GM12874 (cell line): Measurements from ENCODE around the gene FMN1.

Experiments
- TF ChIP-seq, protein P1 (sequence below): IDR thresholded peaks from 2 replicates; pipeline ENCODE4 v1.5.1; 2011; ENCODE audit warnings: low read depth, mild to moderate bottlenecking, control low read depth, low read length, moderate library complexity; ENCODE audit not compliant: insufficient read depth

The FMN1 gene

GRCh38 chr15:32733281-32733680 lies 461.2 kb downstream of the FMN1 start:
- TF ChIP-seq, protein P1, sequence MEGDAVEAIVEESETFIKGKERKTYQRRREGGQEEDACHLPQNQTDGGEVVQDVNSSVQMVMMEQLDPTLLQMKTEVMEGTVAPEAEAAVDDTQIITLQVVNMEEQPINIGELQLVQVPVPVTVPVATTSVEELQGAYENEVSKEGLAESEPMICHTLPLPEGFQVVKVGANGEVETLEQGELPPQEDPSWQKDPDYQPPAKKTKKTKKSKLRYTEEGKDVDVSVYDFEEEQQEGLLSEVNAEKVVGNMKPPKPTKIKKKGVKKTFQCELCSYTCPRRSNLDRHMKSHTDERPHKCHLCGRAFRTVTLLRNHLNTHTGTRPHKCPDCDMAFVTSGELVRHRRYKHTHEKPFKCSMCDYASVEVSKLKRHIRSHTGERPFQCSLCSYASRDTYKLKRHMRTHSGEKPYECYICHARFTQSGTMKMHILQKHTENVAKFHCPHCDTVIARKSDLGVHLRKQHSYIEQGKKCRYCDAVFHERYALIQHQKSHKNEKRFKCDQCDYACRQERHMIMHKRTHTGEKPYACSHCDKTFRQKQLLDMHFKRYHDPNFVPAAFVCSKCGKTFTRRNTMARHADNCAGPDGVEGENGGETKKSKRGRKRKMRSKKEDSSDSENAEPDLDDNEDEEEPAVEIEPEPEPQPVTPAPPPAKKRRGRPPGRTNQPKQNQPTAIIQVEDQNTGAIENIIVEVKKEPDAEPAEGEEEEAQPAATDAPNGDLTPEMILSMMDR, result no peak

- TF ChIP-seq, protein P1, result no peak
Observed at GRCh38 chr15:32732574-32733157, 461.8 kb downstream of the FMN1 start.

DNA sequence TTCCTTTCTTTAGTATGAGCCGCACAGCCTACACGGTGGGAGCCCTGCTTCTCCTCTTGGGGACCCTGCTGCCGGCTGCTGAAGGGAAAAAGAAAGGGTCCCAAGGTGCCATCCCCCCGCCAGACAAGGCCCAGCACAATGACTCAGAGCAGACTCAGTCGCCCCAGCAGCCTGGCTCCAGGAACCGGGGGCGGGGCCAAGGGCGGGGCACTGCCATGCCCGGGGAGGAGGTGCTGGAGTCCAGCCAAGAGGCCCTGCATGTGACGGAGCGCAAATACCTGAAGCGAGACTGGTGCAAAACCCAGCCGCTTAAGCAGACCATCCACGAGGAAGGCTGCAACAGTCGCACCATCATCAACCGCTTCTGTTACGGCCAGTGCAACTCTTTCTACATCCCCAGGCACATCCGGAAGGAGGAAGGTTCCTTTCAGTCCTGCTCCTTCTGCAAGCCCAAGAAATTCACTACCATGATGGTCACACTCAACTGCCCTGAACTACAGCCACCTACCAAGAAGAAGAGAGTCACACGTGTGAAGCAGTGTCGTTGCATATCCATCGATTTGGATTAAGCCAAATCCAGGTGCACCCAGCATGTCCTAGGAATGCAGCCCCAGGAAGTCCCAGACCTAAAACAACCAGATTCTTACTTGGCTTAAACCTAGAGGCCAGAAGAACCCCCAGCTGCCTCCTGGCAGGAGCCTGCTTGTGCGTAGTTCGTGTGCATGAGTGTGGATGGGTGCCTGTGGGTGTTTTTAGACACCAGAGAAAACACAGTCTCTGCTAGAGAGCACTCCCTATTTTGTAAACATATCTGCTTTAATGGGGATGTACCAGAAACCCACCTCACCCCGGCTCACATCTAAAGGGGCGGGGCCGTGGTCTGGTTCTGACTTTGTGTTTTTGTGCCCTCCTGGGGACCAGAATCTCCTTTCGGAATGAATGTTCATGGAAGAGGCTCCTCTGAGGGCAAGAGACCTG lies 463.5 kb downstream of the FMN1 start:
- TF ChIP-seq, protein P1, result no peak

DNA sequence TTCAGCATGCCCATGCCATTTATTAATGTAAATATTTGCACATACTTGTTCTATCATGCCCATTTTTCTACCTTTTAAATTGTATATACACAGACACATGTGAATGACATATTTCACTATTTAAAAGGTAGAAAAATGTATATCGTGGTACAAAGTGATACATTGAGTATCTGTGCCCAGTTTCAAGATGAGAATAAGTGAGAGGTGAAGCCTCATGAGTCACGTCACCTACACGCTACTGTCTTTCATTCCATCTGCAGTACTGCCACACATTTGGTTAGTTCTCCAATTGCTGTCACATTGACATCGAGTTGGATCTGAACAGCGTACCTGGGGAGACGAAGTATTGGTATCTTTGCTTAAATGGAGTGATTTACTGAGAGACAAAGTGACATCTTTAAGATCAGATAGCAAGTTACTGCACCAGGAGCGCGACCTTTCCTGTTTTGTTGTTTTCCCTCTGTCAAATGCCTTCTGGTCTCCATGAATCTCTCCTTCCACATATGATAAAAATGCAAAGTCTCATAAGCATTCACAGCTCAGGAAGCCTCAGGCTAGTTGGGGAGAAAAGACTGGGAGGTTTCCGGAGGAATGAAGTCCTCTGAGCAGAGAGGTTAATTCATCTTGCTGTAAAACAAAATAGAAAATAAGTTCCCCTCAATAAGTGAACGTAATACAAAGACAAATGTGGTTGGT lies 464.7 kb downstream of the FMN1 start:
- TF ChIP-seq, protein P1, result no peak

DNA sequence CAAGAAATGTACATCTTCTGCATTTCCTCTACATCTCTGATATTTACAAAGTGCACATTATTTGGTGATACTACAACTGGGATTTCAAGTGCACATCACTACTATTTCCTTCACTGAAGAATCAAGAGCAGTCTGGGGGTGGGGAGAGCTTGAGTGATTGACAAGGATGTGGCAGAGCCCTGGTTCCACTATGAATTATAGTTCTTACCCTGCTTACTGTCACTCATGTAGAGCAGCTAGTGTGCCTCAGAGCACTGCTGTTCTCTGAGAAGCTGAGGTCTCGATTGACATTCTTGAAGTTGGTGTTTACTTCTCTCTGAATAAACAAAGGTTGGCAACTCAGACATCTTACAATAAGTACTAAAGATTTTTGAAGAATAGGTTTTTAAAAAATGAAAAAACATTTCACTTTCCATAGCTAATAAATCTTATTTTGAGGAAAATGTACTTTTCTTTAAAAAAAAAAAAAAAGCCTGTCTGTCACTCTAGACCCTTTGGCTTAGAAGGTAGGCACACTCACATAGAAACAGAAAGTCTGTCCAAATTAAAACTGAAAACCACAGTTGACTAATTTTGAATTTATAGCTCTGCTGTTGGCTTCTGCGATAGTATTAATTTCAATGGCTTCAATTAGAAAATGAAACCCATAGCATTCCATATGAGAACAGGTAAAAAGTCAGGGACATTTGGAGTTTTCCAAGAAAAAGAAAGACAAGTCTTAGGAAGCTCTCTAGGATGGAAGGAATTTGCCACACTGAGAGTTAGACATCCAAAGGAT lies 471.2 kb downstream of the FMN1 start:
- TF ChIP-seq, protein P1, result no peak

DNA sequence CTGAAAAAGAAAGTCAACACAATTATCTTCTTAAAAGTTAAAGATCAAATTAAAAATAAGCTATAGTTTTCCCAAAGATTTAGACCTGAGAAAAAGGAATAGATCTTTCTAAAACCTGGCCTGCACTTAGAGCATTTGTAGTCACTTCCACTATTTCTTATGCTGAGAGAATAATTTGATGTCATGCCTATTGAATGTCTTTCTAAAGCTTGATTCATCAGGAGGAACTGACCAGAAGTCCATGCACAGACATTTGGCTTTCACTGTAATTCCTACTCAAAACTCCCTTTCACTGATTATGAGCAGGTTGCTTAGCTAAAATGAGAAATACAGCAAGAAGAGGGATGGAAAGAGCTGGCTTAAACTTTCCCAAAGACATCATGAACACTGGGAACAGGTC lies 472.4 kb downstream of the FMN1 start:
- TF ChIP-seq, protein P1, result no peak

GRCh38 chr15:32721596-32721995 lies 472.9 kb downstream of the FMN1 start:
- TF ChIP-seq, protein P1, result no peak
